Neuronal stem cell (in vitro differentiated cells): Measurements from ENCODE around the gene EFNA5.

Source experiments
- DNase-seq: peaks from one replicate; pipeline ENCODE4 v3.0.0-alpha.2; 2013; ENCODE audit warnings: low spot score
- H2AFZ ChIP-seq: one replicate; pipeline ENCODE4 v1.6.1; 2013; ENCODE audit warnings: mild to moderate bottlenecking, low read length, inconsistent platforms
- H2AK5ac ChIP-seq: 2 replicates; pipeline ENCODE4 v1.6.1; 2013; ENCODE audit warnings: low read depth, mild to moderate bottlenecking, inconsistent platforms, low read length, moderate library complexity, mixed read lengths
- H2BK120ac ChIP-seq: 2 replicates; pipeline ENCODE4 v1.6.1; 2013; ENCODE audit warnings: low read depth, mild to moderate bottlenecking, inconsistent platforms, low read length, moderate library complexity, mixed read lengths
- H2BK12ac ChIP-seq: one replicate; pipeline ENCODE4 v1.6.1; 2013; ENCODE audit warnings: low read length, inconsistent platforms
- H2BK15ac ChIP-seq: 2 replicates; pipeline ENCODE4 v1.6.1; 2013; ENCODE audit warnings: mild to moderate bottlenecking, low read length, inconsistent platforms, mixed read lengths
- H2BK5ac ChIP-seq: one replicate; pipeline ENCODE4 v1.6.1; 2013; ENCODE audit warnings: inconsistent platforms, mild to moderate bottlenecking, low read length, moderate library complexity
- H3K14ac ChIP-seq: one replicate; pipeline ENCODE4 v1.6.1; 2013; ENCODE audit warnings: low read length, inconsistent platforms
- H3K18ac ChIP-seq: 2 replicates; pipeline ENCODE4 v1.6.1; 2013; ENCODE audit warnings: low read length, inconsistent platforms
- H3K23ac ChIP-seq: 2 replicates; pipeline ENCODE4 v1.6.1; 2013; ENCODE audit warnings: low read depth, mild to moderate bottlenecking, mixed read lengths, low read length, inconsistent platforms; ENCODE audit not compliant: poor library complexity
- H3K27ac ChIP-seq: replicated peaks from 3 replicates; pipeline ENCODE4 v1.5.1; 2013; ENCODE audit warnings: low read length, inconsistent platforms
- H3K27me3 ChIP-seq, 3 experiments: 2 replicates each; pipeline ENCODE4 v1.6.1; 2013; ENCODE audit warnings: low read length in 3 of 3, mild to moderate bottlenecking in 2 of 3, inconsistent platforms in 1 of 3, low read depth in 1 of 3, mixed read lengths in 1 of 3, moderate library complexity in 1 of 3; ENCODE audit not compliant: control insufficient read depth in 3 of 3, insufficient read depth in 3 of 3
- H3K36me3 ChIP-seq, 2 donors: replicated peaks in 1 of 2; 2 replicates each; pipeline ENCODE4 v1.6.1; 2013; ENCODE audit warnings: low read length in 2 of 2; ENCODE audit not compliant: control insufficient read depth in 2 of 2, insufficient read depth in 2 of 2
- H3K4ac ChIP-seq: 2 replicates; pipeline ENCODE4 v1.6.1; 2013; ENCODE audit warnings: inconsistent platforms, mild to moderate bottlenecking, low read length, moderate library complexity
- H3K4me1 ChIP-seq, 2 donors: 1 replicate in 1 of 2; 2 replicates in 1 of 2; pipeline ENCODE4 v1.6.1; 2013; ENCODE audit warnings: low read length in 2 of 2, low read depth in 1 of 2; ENCODE audit not compliant: control insufficient read depth in 2 of 2, insufficient read depth in 1 of 2
- H3K4me2 ChIP-seq: one replicate; pipeline ENCODE4 v1.6.1; 2013; ENCODE audit warnings: mild to moderate bottlenecking, low read length, inconsistent platforms; ENCODE audit not compliant: insufficient read depth, poor library complexity, severe bottlenecking
- H3K4me3 ChIP-seq, 2 donors: 2 replicates each; pipeline ENCODE4 v1.5.1; 2013; ENCODE audit warnings: low read length in 2 of 2, mild to moderate bottlenecking in 2 of 2, inconsistent platforms in 1 of 2, moderate library complexity in 1 of 2
- H3K79me1 ChIP-seq: one replicate; pipeline ENCODE4 v1.6.1; 2013; ENCODE audit warnings: low read depth, mild to moderate bottlenecking, inconsistent platforms, low read length, moderate library complexity
- H3K9ac ChIP-seq: one replicate; pipeline ENCODE4 v1.6.1; 2013; ENCODE audit warnings: mild to moderate bottlenecking, low read depth, low read length, inconsistent platforms; ENCODE audit not compliant: poor library complexity
- H3K9me3 ChIP-seq, 2 donors: replicated peaks in 1 of 2; 2 replicates each; pipeline versions ENCODE3 to v1.6.1; 2013; ENCODE audit warnings: low read length in 2 of 2, mild to moderate bottlenecking in 2 of 2, inconsistent platforms in 1 of 2, low read depth in 1 of 2, mixed read lengths in 1 of 2, moderate library complexity in 1 of 2; ENCODE audit not compliant: control insufficient read depth in 2 of 2, insufficient read depth in 1 of 2
- H4K8ac ChIP-seq: one replicate; pipeline ENCODE4 v1.6.1; 2013; ENCODE audit warnings: low read depth, mild to moderate bottlenecking, inconsistent platforms, low read length, moderate library complexity
- H4K91ac ChIP-seq: one replicate; pipeline ENCODE4 v1.6.1; 2013; ENCODE audit warnings: low read length, low read depth, mild to moderate bottlenecking, inconsistent platforms; ENCODE audit not compliant: poor library complexity
- WGBS, 2 donors: extraction: QIAGEN DNeasy Blood & Tissue Kit; methylation state at CpG; one replicate each; pipeline ENCODE4 v1.1.7; 2013; ENCODE audit warnings: missing lambda C conversion rate in 2 of 2, mixed read lengths in 1 of 2; ENCODE audit not compliant: insufficient read length in 2 of 2, insufficient replicate concordance in 1 of 2; ENCODE audit errors: extremely low coverage in 2 of 2; 5-methylcytosine and 5-hydroxymethylcytosine counted together

The EFNA5 gene

DNA sequence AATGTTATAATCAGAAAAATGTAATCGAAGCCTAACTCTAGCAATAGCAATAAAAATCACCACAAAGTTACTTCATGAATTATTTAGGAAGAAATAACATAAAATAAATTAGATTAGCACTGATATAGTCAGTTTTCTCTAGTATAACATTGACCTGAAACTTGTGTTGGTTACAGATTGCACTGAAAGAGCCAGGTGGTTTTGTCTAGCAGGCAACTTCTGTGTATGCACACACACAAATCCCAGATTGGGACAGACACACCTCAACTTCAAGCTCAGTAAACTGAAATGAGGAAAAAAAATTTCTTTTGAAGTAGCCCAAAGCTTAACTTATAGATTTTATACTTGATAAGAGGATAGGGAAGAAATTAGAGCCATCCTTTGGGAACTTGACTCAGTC lies 129.3 kb downstream of the EFNA5 start:
- Histone ChIP-seq H3K4me1 (peaks cover 14 to 61% of the 10 kb centered on the region in 2 donors), H2AK5ac (no peak overlapping the region), H2BK5ac (no peak overlapping the region), H3K14ac (no peak overlapping the region), H3K9me3 (no peaks in the 10 kb centered on the region), H3K4ac (no peak overlapping the region), H3K23ac (no peak overlapping the region), H4K8ac (no peak overlapping the region), H3K18ac (no peak overlapping the region), H3K4me2 (no peak overlapping the region), H4K91ac (no peak overlapping the region), H2BK120ac (no peak overlapping the region), H3K36me3 (no peaks in the 10 kb centered on the region), H3K27ac (no peak overlapping the region), H3K27me3 (no peaks in the 10 kb centered on the region), H3K79me1 (peaks cover 2% of the 10 kb centered on the region), H2AFZ (no peak overlapping the region), H2BK15ac (no peak overlapping the region), H3K9ac (no peak overlapping the region), H3K4me3 (no peak overlapping the region), H2BK12ac (no peak overlapping the region)
- no peak for DNase-seq
- no CpG with 5 or more reads among the region's 1 CpG for WGBS, 2 donors

- H3K36me3 ChIP-seq = no peaks in the 10 kb centered on the region
- H3K4me3 ChIP-seq = no peak overlapping the region
- peaks cover 4% of the 10 kb centered on the region for H3K79me1 ChIP-seq
- H3K18ac ChIP-seq = no peak overlapping the region
- no peak overlapping the region for H2AFZ ChIP-seq
- H3K23ac ChIP-seq = no peak overlapping the region
- no peak overlapping the region for H2AK5ac ChIP-seq
- no peaks in the 10 kb centered on the region for H3K27me3 ChIP-seq
- H3K9me3 ChIP-seq = no peaks in the 10 kb centered on the region
- DNase-seq = no peak
- H3K9ac ChIP-seq = no peak overlapping the region
- no peak overlapping the region for H2BK120ac ChIP-seq
- H2BK12ac ChIP-seq = no peak overlapping the region
- no CpG with 5 or more reads among the region's 4 CpGs for WGBS, 2 donors
- H3K4me2 ChIP-seq = no peak overlapping the region
- no peak overlapping the region for H4K8ac ChIP-seq
- H2BK5ac ChIP-seq = no peak overlapping the region
- no peak overlapping the region for H2BK15ac ChIP-seq
- H3K4ac ChIP-seq = no peak overlapping the region
- H3K4me1 ChIP-seq = peaks cover 14 to 52% of the 10 kb centered on the region in 2 donors
- no peak overlapping the region for H3K14ac ChIP-seq
- no peak overlapping the region for H3K27ac ChIP-seq
- no peak overlapping the region for H4K91ac ChIP-seq
Measured at GRCh38 chr5:107539726-107540330, 130.9 kb downstream of the EFNA5 start.

GRCh38 chr5:107538805-107539445 lies 131.8 kb downstream of the EFNA5 start:
- H3K27me3 ChIP-seq = no peaks in the 10 kb centered on the region
- no peak overlapping the region for H2BK12ac ChIP-seq
- H3K79me1 ChIP-seq = peaks cover 4% of the 10 kb centered on the region
- no peak overlapping the region for H2BK5ac ChIP-seq
- H2BK120ac ChIP-seq = no peak overlapping the region
- no peak overlapping the region for H3K23ac ChIP-seq
- H2AK5ac ChIP-seq = no peak overlapping the region
- H4K8ac ChIP-seq = no peak overlapping the region
- H4K91ac ChIP-seq = no peak overlapping the region
- no peak for DNase-seq
- no peak overlapping the region for H3K4me2 ChIP-seq
- H3K36me3 ChIP-seq = no peaks in the 10 kb centered on the region
- peaks cover 12 to 52% of the 10 kb centered on the region in 2 donors for H3K4me1 ChIP-seq
- H3K9ac ChIP-seq = no peak overlapping the region
- H3K14ac ChIP-seq = no peak overlapping the region
- no peak overlapping the region for H3K27ac ChIP-seq
- H2AFZ ChIP-seq = no peak overlapping the region
- H2BK15ac ChIP-seq = no peak overlapping the region
- H3K4ac ChIP-seq = no peak overlapping the region
- WGBS, 2 donors = no CpG with 5 or more reads among the region's 5 CpGs
- no peaks in the 10 kb centered on the region for H3K9me3 ChIP-seq
- H3K4me3 ChIP-seq = no peak overlapping the region
- H3K18ac ChIP-seq = no peak overlapping the region

DNA sequence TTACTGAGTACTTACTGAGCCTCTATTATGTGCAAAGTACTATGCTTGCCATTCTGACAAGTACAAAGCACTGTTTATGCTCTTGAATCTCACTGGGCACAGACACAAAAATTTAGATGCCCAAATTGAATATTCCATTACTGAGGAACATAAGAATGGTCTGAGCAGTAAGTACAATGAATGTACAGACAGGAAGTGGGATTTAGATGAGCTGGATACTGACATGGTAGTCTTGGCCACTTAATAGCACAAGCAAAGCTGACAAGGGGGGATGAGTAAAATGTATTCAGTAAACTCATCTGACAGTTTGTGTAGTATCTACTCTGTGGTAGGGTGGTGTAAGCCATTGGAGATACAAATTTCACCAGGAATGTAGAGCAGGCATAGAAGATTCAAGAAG lies 132.4 kb downstream of the EFNA5 start:
- Histone ChIP-seq H3K27ac (no peak overlapping the region), H2BK5ac (no peak overlapping the region), H2BK120ac (no peak overlapping the region), H3K14ac (no peak overlapping the region), H3K9ac (no peak overlapping the region), H2AK5ac (no peak overlapping the region), H3K4me3 (no peak overlapping the region), H3K9me3 (no peaks in the 10 kb centered on the region), H3K23ac (no peak overlapping the region), H2BK12ac (no peak overlapping the region), H3K27me3 (no peaks in the 10 kb centered on the region), H4K8ac (no peak overlapping the region), H4K91ac (no peak overlapping the region), H3K18ac (no peak overlapping the region), H2BK15ac (no peak overlapping the region), H2AFZ (no peak overlapping the region), H3K4me1 (peaks cover 11 to 48% of the 10 kb centered on the region in 2 donors), H3K36me3 (no peaks in the 10 kb centered on the region), H3K79me1 (peaks cover 4% of the 10 kb centered on the region), H3K4me2 (no peak overlapping the region), H3K4ac (no peak overlapping the region)
- DNase-seq = no peak
